Lower leg skin (tissue), 4 donors: ENCODE measurements around the gene SPRR1B. TPM values are rescaled to one million over a fixed set of nuclear protein-coding genes. Genes with fewer than 3 reads are reported as not detected.
"Not testable (repeated sequence)": the region's sequence is repeated elsewhere in the genome, so short reads cannot be mapped to it uniquely, and the experiment has no call there.

Source experiments
- DNase-seq, 2 donors: peaks; one replicate each; pipeline ENCODE4 v3.0.0-alpha.2; 2019; ENCODE audit warnings: low spot score in 2 of 2
- H3K4me3 ChIP-seq: fragments of 200-600 bp; sonication (generic); 2 replicates; pipeline ENCODE4 v1.5.1; 2017; ENCODE audit warnings: mild to moderate bottlenecking, low read depth; ENCODE audit not compliant: poor library complexity, severe bottlenecking
- POLR2A ChIP-seq, 2 donors: fragments of 450-650 bp; IDR thresholded peaks; one replicate each; pipeline ENCODE4 v1.6.1; 2016 to 2017; ENCODE audit warnings: antibody characterized with exemption in 2 of 2, mild to moderate bottlenecking in 1 of 2, moderate library complexity in 1 of 2
- WGBS, 2 donors: methylation state at CpG; one replicate each; pipeline ENCODE4 v1.1.5; 2018; 5-methylcytosine and 5-hydroxymethylcytosine counted together
- intact Hi-C: fragments of 100-400 bp; cut with DNase I; formaldehyde crosslinking; loops from one replicate; pipeline ENCODE4 v1.15.0; 2023; ENCODE audit warnings: low total_unique reads
- total RNA-seq, 4 donors: library from RNA; depleted of rRNA; stranded (reverse); fragments of >200 nt; gene quantifications; one replicate each; pipeline ENCODE4 v1.1.0, GENCODE V29; 2016
- TF ChIP-seq, protein P1 (sequence below), 3 donors: fragments of 450-650 bp; IDR thresholded peaks; one replicate each; pipeline ENCODE4 v1.5.1; 2016; ENCODE audit warnings: antibody characterized with exemption in 3 of 3, mild to moderate bottlenecking in 3 of 3, moderate library complexity in 2 of 3

The SPRR1B gene
- total RNA-seq, 4 donors from 2014 or later = 42.6 to 213 (median 128) TPM

DNA sequence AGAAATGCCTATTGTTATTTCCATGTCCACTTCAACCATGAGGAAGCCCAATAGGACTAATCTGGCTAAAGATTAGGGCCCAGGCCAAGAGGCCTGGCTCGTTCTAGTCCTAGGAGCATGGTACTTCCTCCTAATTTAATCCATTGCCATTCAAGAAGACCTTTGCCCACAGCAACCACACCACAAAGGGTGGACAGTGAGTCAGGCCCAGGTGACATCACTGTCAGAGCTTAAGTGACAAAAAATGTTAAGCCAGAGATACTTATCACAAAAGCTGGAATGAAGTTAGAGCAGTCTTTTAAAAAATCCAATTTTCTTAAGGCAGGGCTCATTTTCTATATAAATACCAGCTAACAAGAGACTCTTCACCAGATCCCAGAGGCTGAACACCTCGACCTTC lies 29.6 kb upstream of the SPRR1B start, which contains the start of gene SPRR3:
TSS of gene SPRR3 (plus strand) at position 368 of the 400 bp plus-strand sequence. CDS start 1,272 bp downstream, outside the sequence.
- intact Hi-C loops = no loop called here
- TF ChIP-seq, protein P1, sequence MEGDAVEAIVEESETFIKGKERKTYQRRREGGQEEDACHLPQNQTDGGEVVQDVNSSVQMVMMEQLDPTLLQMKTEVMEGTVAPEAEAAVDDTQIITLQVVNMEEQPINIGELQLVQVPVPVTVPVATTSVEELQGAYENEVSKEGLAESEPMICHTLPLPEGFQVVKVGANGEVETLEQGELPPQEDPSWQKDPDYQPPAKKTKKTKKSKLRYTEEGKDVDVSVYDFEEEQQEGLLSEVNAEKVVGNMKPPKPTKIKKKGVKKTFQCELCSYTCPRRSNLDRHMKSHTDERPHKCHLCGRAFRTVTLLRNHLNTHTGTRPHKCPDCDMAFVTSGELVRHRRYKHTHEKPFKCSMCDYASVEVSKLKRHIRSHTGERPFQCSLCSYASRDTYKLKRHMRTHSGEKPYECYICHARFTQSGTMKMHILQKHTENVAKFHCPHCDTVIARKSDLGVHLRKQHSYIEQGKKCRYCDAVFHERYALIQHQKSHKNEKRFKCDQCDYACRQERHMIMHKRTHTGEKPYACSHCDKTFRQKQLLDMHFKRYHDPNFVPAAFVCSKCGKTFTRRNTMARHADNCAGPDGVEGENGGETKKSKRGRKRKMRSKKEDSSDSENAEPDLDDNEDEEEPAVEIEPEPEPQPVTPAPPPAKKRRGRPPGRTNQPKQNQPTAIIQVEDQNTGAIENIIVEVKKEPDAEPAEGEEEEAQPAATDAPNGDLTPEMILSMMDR (IDR thresholded peaks at IDR 0.05) = no peak
- no peak for TF ChIP-seq POLR2A (IDR thresholded peaks at IDR 0.05)
- 83% methylated on average over 2 of the region's 2 CpGs for WGBS, 2 donors
- DNase-seq = no peak
- H3K4me3 ChIP-seq = no peak within 1 kb of the TSS

- WGBS, 2 donors = 84 to 93% methylated on average over 8 of the region's 8 CpGs
- intact Hi-C loops, DNase-seq, H3K4me3 ChIP-seq: not testable (repeated sequence)
These were observed 19.7 kb upstream of the SPRR1B start for GRCh38 chr1:153011235-153011758.

DNA sequence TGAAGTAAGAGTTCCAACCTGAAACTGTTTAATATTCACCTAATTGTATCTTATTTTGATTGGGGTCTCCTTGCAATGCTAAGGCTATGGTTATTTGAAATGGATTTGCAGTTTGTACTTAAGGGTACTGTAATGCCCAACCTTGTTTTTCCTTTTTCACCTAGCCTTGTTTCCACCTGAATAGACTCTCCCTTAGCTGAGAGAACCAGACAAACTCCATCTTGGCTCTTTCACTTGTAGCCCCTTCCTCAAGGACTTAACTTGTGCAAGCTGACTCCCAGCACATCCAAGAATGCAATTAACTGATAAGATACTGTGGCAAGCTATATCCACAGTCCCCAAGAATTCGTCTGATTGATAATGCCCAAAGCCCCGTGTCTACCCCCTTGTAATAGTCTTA lies 9.2 kb upstream of the SPRR1B start:
- H3K4me3 ChIP-seq, DNase-seq, intact Hi-C loops: not testable (repeated sequence)
- WGBS, 2 donors = 49 to 55% methylated on average over 2 of the region's 2 CpGs

GRCh38 chr1:153022340-153022739 lies 8.7 kb upstream of the SPRR1B start:
- H3K4me3 ChIP-seq, intact Hi-C loops, DNase-seq: not testable (repeated sequence)
- 58 to 63% methylated on average over 9 of the region's 9 CpGs for WGBS, 2 donors

- no peak overlapping the region for H3K4me3 ChIP-seq
- 88 to 96% methylated on average over 7 of the region's 7 CpGs for WGBS, 2 donors
- intact Hi-C loops = no loop called here
- DNase-seq = no peak
- TF ChIP-seq, protein P1 (IDR thresholded peaks at IDR 0.05) = no peak
- no peak for TF ChIP-seq POLR2A (IDR thresholded peaks at IDR 0.05)
These were observed 7.9 kb upstream of the SPRR1B start for GRCh38 chr1:153023109-153023508.

DNA sequence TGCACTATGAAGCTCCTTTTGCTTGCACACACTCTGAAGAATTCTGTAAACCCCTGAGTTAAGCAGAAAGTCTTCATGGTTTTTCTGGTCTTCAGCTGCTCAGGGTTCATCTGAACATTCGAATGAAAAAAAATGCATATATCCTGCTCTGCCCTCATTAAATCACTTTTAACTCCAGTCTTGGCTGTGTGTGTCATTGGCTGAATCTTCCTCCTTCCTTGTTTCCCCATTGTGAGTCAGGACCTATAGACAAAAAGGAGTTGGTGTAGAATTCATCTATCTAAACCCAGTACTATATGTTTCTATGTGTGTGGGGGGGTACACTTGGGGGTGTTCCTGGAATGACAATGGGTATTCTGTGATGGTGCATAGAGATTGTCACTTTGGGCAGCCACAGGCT lies 6.6 kb upstream of the SPRR1B start:
- no peak for DNase-seq
- intact Hi-C loops = no loop called here
- no peak for TF ChIP-seq POLR2A (IDR thresholded peaks at IDR 0.05)
- TF ChIP-seq, protein P1 (IDR thresholded peaks at IDR 0.05) = no peak
- 78 to 89% methylated on average over 1 of the region's 1 CpG for WGBS, 2 donors
- no peak overlapping the region for H3K4me3 ChIP-seq

GRCh38 chr1:153025797-153026196 lies 5.2 kb upstream of the SPRR1B start:
- no peak for DNase-seq
- intact Hi-C loops = no loop called here
- H3K4me3 ChIP-seq = no peak overlapping the region
- WGBS, 2 donors = 55 to 59% methylated on average over 1 of the region's 1 CpG
- TF ChIP-seq, protein P1 (IDR thresholded peaks at IDR 0.05) = no peak
- TF ChIP-seq POLR2A (IDR thresholded peaks at IDR 0.05) = no peak
